HEK293T (cell line): ENCODE data around the gene PRR30.

Source experiments
- ARNT ChIP-seq: fragments of 450-650 bp; IDR thresholded peaks from 2 replicates; pipeline ENCODE4 v1.6.1; 2017; ENCODE audit warnings: mild to moderate bottlenecking
- BHLHE40 ChIP-seq: fragments of 450-650 bp; IDR thresholded peaks from 2 replicates; pipeline ENCODE4 v1.6.1; 2016; ENCODE audit warnings: mild to moderate bottlenecking, moderate library complexity, borderline replicate concordance
- ELF4 ChIP-seq: fragments of 450-650 bp; IDR thresholded peaks from 2 replicates; pipeline ENCODE4 v1.6.1; 2017; ENCODE audit warnings: antibody characterized with exemption
- FOXK2 ChIP-seq: fragments of 450-650 bp; IDR thresholded peaks from 2 replicates; pipeline ENCODE4 v1.6.1; 2016; ENCODE audit warnings: mild to moderate bottlenecking
- L3MBTL2 ChIP-seq: fragments of 450-650 bp; conservative IDR thresholded peaks from 2 replicates; pipeline ENCODE4 v1.6.1; 2016; ENCODE audit warnings: mild to moderate bottlenecking
- LEF1 ChIP-seq: fragments of 450-650 bp; IDR thresholded peaks from 2 replicates; pipeline ENCODE4 v1.6.1; 2017; ENCODE audit warnings: mild to moderate bottlenecking, borderline replicate concordance
- SP1 ChIP-seq: fragments of 450-650 bp; IDR thresholded peaks from 2 replicates; pipeline ENCODE4 v1.6.1; 2017
- SUZ12 ChIP-seq: fragments of 450-650 bp; IDR thresholded peaks from 2 replicates; pipeline ENCODE4 v1.6.1; 2016; ENCODE audit warnings: mild to moderate bottlenecking
- TARDBP ChIP-seq: fragments of 450-650 bp; IDR thresholded peaks from 2 replicates; pipeline ENCODE4 v1.6.1; 2016

- TF ChIP-seq FOXK2 (no peak), TARDBP (no peak), LEF1 (no peak), SP1 (no peak), L3MBTL2 (no peak), BHLHE40 (no peak), ELF4 (no peak), SUZ12 (no peak), ARNT (no peak)
These were observed 10.6 kb upstream of the PRR30 start for GRCh38 chr2:27149570-27150405.
